HUES6 (cell line): ENCODE data around the gene RINT1.

Experiments
- H3K27ac ChIP-seq: 2 replicates; pipeline ENCODE4 v1.7.0; 2013; ENCODE audit warnings: low read depth, mild to moderate bottlenecking, low read length, inconsistent platforms
- H3K27me3 ChIP-seq: 2 replicates; pipeline ENCODE4 v1.6.1; 2013; ENCODE audit warnings: low read length; ENCODE audit not compliant: control insufficient read depth, insufficient read depth
- H3K36me3 ChIP-seq: 2 replicates; pipeline ENCODE4 v1.6.1; 2013; ENCODE audit warnings: low read length; ENCODE audit not compliant: control insufficient read depth, insufficient read depth
- H3K4me1 ChIP-seq: 2 replicates; pipeline ENCODE4 v1.6.1; 2013; ENCODE audit warnings: low read length; ENCODE audit not compliant: control insufficient read depth, insufficient read depth
- H3K4me3 ChIP-seq: 2 replicates; pipeline ENCODE4 v1.5.1; 2013; ENCODE audit warnings: low read depth, low read length
- H3K9ac ChIP-seq: one replicate; pipeline ENCODE4 v1.6.1; 2013; ENCODE audit warnings: mild to moderate bottlenecking, low read length
- H3K9me3 ChIP-seq: 2 replicates; pipeline ENCODE4 v1.6.1; 2013; ENCODE audit warnings: low read depth, low read length; ENCODE audit not compliant: control insufficient read depth, insufficient read depth

Gene RINT1

DNA sequence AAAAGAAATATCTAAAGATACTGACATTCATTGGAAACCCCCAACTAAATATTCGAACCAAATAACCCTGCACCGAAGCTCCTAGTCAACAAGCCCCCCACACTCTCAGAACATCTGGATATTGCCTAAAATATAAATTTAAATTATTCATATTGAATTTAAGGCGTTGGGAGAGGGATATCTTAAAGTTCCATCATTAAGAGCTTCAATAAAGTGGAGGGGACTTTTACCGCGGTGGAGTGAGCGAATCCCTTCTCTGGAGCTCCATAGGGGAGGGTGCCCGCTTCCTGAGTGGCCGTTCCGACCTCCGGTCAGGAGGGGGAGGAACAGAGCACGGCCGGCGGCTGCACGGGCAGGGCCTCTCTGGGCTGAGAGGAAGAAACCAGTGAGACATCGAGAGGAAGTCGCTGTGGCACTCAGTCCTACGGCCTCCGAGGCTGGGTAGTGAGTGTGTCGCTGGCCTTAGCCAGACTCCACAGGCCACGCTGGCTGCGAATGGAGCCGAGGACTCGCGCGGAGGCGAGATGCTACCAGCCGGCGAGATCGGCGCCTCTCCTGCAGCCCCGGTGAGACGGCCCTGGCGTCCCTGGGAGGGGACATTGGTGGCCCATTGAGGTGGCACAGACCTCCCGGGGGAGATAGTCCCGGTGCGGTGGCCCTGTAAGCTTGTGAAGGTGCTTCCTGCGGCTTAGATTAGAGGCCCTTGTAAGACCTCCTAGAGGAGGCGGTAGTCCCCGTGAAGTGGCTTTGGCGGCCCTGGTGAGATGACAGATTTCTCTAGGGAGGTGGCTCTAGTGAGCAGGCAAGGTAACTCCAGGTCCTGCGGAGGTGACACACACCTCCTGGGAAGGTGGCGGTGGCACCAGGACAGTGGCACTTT lies at the start of gene RINT1:
Gene RINT1 (plus strand): TSS at position 410 of the 880 bp plus-strand sequence. CDS start 115 bp downstream, at position 525.
- H3K27me3 ChIP-seq, result no peaks in the 10 kb centered on the region
- no peaks in the 10 kb centered on the region for H3K9me3 ChIP-seq
- H3K9ac ChIP-seq, result peak within 1 kb of the TSS; percentile 93
- peak within 1 kb of the TSS; percentile 73 for H3K27ac ChIP-seq
- peaks cover 11% of the 10 kb centered on the region; the same call in 1 of the 2 replicates for H3K36me3 ChIP-seq
- H3K4me3 ChIP-seq, result peak within 1 kb of the TSS; percentile 98
- H3K4me1 ChIP-seq, result no peaks in the 10 kb centered on the region

DNA sequence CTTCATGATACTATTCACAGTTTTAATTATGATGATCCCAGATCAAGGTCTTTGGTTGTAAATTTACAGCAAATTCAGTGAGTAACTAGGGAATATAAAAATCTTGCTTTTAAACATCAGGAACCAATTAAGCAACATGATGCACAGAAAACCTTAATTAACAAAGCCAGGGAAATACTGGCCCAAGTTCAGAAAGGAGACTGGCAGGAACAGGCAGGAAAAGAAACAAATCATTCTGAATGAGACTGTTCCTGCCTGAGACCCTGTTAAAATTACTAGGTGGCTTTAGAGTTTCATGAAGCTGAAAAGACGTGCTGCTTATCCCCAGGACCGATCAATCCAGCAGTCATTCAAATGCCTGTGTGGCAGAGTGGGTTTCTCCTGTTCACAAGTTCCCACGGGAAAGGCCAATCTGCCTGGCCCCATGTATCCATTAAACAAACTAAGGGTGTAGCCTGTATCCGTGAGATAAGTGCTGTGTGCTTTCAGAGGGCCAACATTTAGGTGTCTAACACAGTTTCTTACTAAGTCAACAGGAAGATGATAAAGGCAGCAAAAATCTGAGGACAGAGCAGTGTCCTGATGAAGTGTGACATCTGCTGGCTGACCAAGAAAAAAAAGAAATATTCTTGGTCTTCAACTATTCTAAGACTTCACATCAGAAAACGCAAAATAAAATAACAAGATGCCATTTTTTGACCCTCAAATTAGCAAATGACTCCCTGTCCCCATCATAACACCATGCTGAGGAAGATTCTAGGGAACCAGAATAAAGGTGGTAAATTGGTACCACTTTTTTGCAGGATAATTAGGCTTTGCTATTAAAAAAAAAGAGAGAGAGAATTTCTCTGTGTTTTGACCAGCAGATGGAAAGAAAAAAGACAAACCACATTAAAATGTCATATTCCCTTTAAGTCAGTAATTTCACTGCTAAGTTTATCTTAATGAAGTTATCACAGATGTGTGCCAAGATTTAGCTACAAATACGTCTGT lies 44.1 kb upstream of the RINT1 start:
- H3K4me1 ChIP-seq, result no peaks in the 10 kb centered on the region
- H3K36me3 ChIP-seq, result peaks cover 39% of the 10 kb centered on the region
- H3K27me3 ChIP-seq, result no peaks in the 10 kb centered on the region
- no peaks in the 10 kb centered on the region for H3K9me3 ChIP-seq
- H3K27ac ChIP-seq, result no peak overlapping the region
- no peak overlapping the region for H3K9ac ChIP-seq
- no peak overlapping the region for H3K4me3 ChIP-seq

- Histone ChIP-seq H3K9me3 (no peaks in the 10 kb centered on the region), H3K4me3 (no peak overlapping the region), H3K27ac (no peak overlapping the region), H3K4me1 (no peaks in the 10 kb centered on the region), H3K36me3 (peaks cover 39% of the 10 kb centered on the region), H3K27me3 (no peaks in the 10 kb centered on the region), H3K9ac (no peak overlapping the region)
Measured at GRCh38 chr7:105489409-105489808, 42.6 kb upstream of the RINT1 start.

DNA sequence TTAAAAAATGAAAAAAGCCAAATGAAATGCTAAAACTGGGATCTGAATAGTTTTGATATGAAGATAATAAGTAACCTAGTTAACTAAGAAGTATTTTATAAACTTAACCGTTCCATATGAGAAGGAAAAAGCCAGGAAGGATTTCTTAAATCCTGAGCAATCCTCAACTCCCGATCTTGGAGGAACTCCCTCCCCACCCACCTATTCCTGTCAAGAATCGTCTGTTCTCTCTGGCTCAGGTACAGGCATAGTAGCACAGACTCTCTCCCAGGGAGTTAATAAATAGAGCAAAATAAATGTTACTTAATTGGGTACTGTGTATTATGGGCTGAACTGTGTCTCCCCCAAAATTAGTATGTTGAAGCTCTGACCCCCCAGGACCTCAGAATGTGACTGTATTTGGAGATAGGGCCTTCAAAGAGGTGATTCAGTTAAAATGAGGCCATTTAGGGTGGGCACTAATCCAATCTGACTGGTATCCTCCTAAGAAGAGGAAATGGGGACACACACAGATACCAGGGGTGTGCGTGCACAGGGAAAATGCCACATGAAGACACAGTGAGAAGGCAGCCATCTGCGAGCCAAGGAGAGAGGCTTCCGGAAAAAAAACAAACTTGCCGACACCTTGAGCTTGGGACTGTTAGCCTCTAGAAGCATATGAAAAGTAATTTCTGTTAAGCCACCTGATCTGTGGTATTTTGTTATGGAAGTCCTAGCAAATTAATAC lies 38.6 kb upstream of the RINT1 start:
- H3K4me1 ChIP-seq, result no peaks in the 10 kb centered on the region
- no peak overlapping the region for H3K4me3 ChIP-seq
- H3K36me3 ChIP-seq, result peaks cover 40% of the 10 kb centered on the region
- no peaks in the 10 kb centered on the region for H3K27me3 ChIP-seq
- H3K27ac ChIP-seq, result no peak overlapping the region
- no peak overlapping the region for H3K9ac ChIP-seq
- no peaks in the 10 kb centered on the region for H3K9me3 ChIP-seq

GRCh38 chr7:105493923-105494315 lies 38.1 kb upstream of the RINT1 start:
- Histone ChIP-seq H3K36me3 (peaks cover 42% of the 10 kb centered on the region), H3K4me3 (no peak overlapping the region), H3K9me3 (no peaks in the 10 kb centered on the region), H3K27ac (no peak overlapping the region), H3K9ac (no peak overlapping the region), H3K27me3 (no peaks in the 10 kb centered on the region), H3K4me1 (no peaks in the 10 kb centered on the region)

GRCh38 chr7:105496521-105496920 lies 35.5 kb upstream of the RINT1 start:
- Histone ChIP-seq H3K27me3 (no peaks in the 10 kb centered on the region), H3K9ac (no peak overlapping the region), H3K4me1 (no peaks in the 10 kb centered on the region), H3K27ac (peak overlapping the region; percentile 15; the same call in 1 of the 2 replicates), H3K36me3 (peaks cover 61% of the 10 kb centered on the region), H3K9me3 (no peaks in the 10 kb centered on the region), H3K4me3 (no peak overlapping the region)

- H3K9ac ChIP-seq, result no peak overlapping the region
- H3K27me3 ChIP-seq, result no peaks in the 10 kb centered on the region
- H3K9me3 ChIP-seq, result no peaks in the 10 kb centered on the region
- H3K4me3 ChIP-seq, result no peak overlapping the region
- no peaks in the 10 kb centered on the region for H3K4me1 ChIP-seq
- no peak overlapping the region for H3K27ac ChIP-seq
- H3K36me3 ChIP-seq, result peaks cover 64% of the 10 kb centered on the region
Measured at GRCh38 chr7:105497016-105497415, 35.0 kb upstream of the RINT1 start.

- no peaks in the 10 kb centered on the region for H3K9me3 ChIP-seq
- H3K36me3 ChIP-seq, result peaks cover 91% of the 10 kb centered on the region
- H3K27me3 ChIP-seq, result no peaks in the 10 kb centered on the region
- H3K4me1 ChIP-seq, result no peaks in the 10 kb centered on the region
- no peak overlapping the region for H3K4me3 ChIP-seq
- no peak overlapping the region for H3K9ac ChIP-seq
- H3K27ac ChIP-seq, result no peak overlapping the region
Measured at GRCh38 chr7:105502173-105502572, 29.8 kb upstream of the RINT1 start.

DNA sequence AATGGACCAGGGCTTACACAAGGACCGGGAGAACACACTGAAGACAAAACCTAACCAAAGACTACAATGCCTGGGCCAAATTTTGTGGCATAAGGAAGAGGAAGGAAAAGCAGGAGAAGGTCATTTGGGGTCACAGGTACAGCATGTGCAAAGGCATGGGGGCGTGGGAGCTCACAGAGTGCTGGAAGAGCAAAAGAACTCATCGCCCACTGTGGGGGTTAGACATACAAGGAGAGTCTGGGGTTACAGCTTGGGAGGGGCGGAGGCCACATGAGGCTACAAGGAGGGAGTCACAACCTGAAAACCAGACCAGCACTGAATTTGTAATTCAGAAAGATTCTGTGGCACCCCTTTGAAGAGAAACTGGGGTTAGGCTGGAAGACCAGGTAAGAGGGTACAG lies 19.6 kb upstream of the RINT1 start:
- no peaks in the 10 kb centered on the region for H3K4me1 ChIP-seq
- no peaks in the 10 kb centered on the region for H3K9me3 ChIP-seq
- H3K27me3 ChIP-seq, result no peaks in the 10 kb centered on the region
- H3K4me3 ChIP-seq, result no peak overlapping the region
- no peak overlapping the region for H3K9ac ChIP-seq
- peaks cover 19% of the 10 kb centered on the region for H3K36me3 ChIP-seq
- no peak overlapping the region for H3K27ac ChIP-seq

DNA sequence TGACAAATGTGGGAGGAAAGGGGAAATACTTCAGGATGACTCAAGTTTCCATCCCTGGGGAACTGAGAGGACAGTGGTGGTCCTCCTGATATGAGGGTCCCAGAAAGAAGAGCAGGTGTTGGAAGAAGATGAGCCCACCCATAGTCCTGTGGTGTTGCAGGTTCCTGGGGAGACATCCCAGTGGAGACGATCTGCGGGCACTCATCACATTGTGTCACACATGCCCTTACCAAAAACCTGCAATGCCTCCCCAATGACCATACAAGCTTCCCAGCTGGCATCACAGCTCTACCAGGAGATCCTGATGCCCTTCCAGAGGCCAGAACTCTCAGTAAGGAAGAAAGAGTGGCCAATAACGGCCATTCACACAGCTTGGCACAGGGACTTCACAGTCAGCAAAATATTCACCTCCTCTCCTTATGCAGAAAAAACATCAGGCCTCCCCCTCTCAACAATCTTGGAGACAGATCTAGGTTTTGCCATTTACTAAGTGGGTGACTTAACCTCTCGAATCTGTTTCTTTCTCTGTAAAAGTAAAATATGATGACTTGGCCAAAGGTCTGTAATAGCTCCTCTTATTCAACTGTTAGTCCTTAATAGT lies 19.0 kb upstream of the RINT1 start:
- Histone ChIP-seq H3K4me3 (no peak overlapping the region), H3K4me1 (no peaks in the 10 kb centered on the region), H3K27me3 (no peaks in the 10 kb centered on the region), H3K9ac (no peak overlapping the region), H3K36me3 (peaks cover 17% of the 10 kb centered on the region), H3K27ac (no peak overlapping the region), H3K9me3 (no peaks in the 10 kb centered on the region)
